Neural progenitor cell (in vitro differentiated cells): ENCODE results near the gene PTPRH.

ENCODE experiments used
- EZH2 ChIP-seq: fragments of 200-600 bp; sonication (generic); IDR thresholded peaks from 2 replicates; pipeline ENCODE4 v1.6.1; 2017; ENCODE audit warnings: antibody characterized with exemption, mild to moderate bottlenecking, moderate library complexity
- EZH2phosphoT487 ChIP-seq: fragments of 200-600 bp; sonication (generic); IDR thresholded peaks from 2 replicates; pipeline ENCODE4 v1.6.1; 2017; ENCODE audit warnings: antibody characterized with exemption
- TF ChIP-seq, protein P1 (sequence below): fragments of 200-600 bp; sonication (generic); IDR thresholded peaks from 2 replicates; pipeline ENCODE4 v1.5.1; 2017; ENCODE audit warnings: antibody characterized with exemption, mild to moderate bottlenecking

DNA sequence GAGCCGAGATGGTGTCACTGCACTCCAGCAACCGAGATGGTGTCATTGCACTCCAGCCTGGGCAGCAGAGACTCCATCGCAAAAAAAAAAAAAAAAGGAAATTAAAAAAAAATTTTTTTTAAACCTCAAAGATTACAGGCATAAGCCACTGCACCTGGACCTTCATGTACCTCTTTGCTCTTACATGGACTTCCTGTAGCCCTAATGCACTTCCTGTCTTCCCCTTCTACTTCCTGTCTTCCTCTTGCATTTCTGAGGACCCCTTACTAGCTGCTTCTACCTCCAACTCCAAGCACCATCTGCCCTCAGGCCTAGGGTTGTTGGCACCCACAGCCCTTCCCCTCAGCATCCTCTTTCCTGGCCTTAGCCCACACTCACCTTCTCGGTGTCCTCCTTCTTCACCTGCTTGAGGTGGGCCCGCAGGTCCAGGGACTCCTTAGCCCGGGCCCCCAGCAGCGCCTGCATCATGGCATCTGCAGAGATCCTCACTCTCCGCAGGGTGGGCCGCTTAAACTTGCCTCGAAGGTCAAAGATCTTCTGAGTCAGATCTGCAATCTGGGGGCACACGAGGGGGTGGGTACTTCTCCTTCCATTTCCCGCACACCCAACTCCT lies 55.5 kb downstream of the PTPRH start:
- TF ChIP-seq, protein P1, sequence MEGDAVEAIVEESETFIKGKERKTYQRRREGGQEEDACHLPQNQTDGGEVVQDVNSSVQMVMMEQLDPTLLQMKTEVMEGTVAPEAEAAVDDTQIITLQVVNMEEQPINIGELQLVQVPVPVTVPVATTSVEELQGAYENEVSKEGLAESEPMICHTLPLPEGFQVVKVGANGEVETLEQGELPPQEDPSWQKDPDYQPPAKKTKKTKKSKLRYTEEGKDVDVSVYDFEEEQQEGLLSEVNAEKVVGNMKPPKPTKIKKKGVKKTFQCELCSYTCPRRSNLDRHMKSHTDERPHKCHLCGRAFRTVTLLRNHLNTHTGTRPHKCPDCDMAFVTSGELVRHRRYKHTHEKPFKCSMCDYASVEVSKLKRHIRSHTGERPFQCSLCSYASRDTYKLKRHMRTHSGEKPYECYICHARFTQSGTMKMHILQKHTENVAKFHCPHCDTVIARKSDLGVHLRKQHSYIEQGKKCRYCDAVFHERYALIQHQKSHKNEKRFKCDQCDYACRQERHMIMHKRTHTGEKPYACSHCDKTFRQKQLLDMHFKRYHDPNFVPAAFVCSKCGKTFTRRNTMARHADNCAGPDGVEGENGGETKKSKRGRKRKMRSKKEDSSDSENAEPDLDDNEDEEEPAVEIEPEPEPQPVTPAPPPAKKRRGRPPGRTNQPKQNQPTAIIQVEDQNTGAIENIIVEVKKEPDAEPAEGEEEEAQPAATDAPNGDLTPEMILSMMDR = no peak
- TF ChIP-seq EZH2phosphoT487 (no peak), EZH2 (no peak)
